Coronary artery (tissue), 2 donors: ENCODE results near the gene DVL1.

Experiments
- DNase-seq: peaks from one replicate; pipeline ENCODE4 v3.0.0-alpha.2; 2017; ENCODE audit warnings: low spot score
- H3K27ac ChIP-seq, 2 donors: fragments of 200-600 bp; sonication (generic); one replicate each; pipeline ENCODE4 v1.5.1; 2016 to 2019
- H3K4me3 ChIP-seq: fragments of 200-600 bp; sonication (generic); 2 replicates; pipeline ENCODE4 v1.5.1; 2016; ENCODE audit warnings: mild to moderate bottlenecking, moderate library complexity
- TF ChIP-seq, protein P1 (sequence below): fragments of 200-600 bp; sonication (generic); IDR thresholded peaks from one replicate; pipeline ENCODE4 v1.5.1; 2019; ENCODE audit warnings: antibody characterized with exemption

Gene DVL1

DNA sequence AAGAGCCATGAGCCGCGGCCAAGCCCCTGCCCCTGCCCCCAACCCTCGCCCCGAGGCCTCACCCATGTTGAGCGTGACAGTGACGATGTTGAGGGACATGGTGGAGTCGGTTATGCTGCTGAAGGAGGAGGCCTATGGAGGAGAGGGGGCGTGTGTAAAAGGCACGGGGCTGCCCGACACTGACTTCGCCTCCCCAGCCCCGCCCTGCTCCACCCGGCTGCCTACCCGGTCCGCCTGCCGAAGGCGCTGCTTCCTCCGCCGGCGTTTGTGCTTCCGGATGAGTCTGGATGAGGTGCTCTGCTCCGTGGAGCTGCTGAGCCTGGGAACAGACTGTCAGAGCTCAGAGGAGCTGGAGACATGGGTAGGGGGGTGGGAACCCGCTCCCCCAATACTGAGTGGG is 9.0 kb downstream of the DVL1 start:
- TF ChIP-seq, protein P1, sequence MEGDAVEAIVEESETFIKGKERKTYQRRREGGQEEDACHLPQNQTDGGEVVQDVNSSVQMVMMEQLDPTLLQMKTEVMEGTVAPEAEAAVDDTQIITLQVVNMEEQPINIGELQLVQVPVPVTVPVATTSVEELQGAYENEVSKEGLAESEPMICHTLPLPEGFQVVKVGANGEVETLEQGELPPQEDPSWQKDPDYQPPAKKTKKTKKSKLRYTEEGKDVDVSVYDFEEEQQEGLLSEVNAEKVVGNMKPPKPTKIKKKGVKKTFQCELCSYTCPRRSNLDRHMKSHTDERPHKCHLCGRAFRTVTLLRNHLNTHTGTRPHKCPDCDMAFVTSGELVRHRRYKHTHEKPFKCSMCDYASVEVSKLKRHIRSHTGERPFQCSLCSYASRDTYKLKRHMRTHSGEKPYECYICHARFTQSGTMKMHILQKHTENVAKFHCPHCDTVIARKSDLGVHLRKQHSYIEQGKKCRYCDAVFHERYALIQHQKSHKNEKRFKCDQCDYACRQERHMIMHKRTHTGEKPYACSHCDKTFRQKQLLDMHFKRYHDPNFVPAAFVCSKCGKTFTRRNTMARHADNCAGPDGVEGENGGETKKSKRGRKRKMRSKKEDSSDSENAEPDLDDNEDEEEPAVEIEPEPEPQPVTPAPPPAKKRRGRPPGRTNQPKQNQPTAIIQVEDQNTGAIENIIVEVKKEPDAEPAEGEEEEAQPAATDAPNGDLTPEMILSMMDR, result no peak
- no peak for DNase-seq
- H3K4me3 ChIP-seq, result no peak overlapping the region
- no peak overlapping the region for H3K27ac ChIP-seq

DNA sequence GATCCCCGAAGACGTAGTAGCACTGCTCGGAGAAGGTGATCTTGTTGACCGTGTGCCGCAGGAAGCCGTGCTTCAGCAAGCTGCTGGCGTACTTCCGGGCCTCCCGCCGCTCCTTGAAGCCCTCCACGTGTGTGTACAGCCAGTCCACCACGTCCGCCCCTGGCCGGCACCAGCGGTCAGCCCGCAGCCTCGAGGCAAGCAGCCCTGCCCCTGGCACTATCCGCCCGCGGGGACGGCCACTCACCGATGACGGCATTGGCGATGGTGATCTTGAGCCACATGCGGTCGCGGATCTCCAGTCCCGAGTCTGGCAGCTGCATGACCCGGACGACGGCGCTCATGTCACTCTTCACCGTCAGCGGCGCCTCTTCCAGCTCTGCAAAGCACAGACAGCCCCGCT is 10.9 kb downstream of the DVL1 start:
- TF ChIP-seq, protein P1, result no peak
- DNase-seq, result no peak
- Histone ChIP-seq H3K27ac (no peak overlapping the region), H3K4me3 (no peak overlapping the region)

DNA sequence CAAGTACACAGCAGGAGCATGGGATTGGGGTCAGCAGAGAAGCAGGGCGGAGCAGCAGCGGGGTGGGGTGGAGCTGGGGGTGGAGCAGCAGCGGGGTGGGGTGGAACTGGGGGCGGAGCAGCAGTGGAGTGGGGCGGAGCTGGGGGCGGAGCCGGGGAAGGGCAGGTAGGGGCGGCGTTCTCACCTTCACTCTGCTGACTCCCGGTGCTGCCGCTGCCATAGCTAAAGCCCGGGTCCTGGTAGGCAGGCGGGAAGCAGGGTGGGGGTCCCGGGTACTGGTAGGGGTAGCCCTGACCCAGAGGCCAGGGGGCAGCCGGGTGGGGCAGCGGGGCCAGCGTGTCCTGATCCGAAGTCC is 11.4 kb downstream of the DVL1 start:
- H3K4me3 ChIP-seq, result no peak overlapping the region
- no peak for DNase-seq
- no peak overlapping the region for H3K27ac ChIP-seq
- TF ChIP-seq, protein P1, result no peak

DNA sequence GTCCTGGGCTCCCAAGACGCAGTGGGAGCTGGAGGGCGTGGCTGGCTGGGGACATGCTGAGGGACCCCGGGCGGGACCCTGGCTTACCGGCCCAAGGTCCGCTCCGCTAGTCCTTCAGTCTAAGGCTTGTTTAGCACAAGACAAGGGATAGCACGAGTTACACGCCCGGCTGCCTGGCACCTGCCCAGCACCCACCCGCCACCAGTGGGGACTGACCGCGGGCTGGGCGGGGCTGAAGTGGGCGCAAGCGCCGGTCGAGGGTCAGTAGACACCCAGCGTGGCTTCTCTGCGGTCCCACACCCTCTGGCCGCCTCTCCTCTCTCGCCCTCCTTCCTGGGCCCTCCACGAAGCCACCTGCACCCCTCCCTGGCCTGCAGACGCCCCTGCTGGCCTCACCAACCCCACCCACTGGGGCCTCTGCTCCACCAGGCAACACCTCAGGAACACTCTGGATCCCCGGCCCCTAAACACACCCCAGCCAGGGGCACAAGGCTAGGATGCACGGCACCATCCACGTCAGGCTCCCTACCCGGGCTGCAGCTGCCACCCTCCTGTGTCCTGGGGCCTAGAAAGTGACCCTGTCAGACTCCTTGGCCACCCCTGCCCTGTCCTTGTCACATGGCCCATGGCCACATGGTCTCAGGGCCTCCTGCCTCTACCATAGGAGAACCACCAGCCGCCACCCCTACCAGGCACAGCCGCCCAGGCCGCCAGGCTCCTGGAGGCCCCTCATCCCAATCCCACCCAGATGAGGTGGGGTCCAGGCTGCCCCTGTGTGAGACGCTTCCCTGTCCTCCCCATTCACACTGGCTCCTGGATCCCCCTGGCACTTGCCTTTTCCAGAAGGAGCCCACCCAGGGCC is 12.1 kb downstream of the DVL1 start:
- no peak for DNase-seq

DNA sequence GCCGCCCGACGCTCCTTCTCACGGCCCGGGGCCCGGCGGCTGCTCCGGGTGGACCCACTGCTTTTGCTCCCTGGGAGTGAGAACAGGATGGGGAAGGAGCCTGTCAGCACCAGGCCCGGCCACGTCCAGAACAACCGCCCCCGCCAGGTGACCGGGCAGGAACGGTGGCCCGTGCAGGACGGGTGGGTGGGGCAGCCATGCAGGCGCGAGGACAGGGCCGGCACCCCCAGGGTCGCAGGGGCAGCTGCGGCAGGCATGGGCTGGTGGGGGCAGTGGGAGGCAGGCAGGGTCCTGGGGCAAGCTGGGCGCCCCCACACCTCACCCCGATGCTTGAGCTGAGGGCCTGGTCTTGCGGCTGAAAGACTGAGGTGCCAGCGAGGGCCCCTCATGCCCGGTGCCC is 12.8 kb downstream of the DVL1 start:
- TF ChIP-seq, protein P1, result no peak
- Histone ChIP-seq H3K4me3 (no peak overlapping the region), H3K27ac (no peak overlapping the region)
- no peak for DNase-seq

More for the DNA sequence above, 12.1 kb downstream of the DVL1 start:
- Histone ChIP-seq H3K27ac (no peak overlapping the region), H3K4me3 (no peak overlapping the region)
- TF ChIP-seq, protein P1, result no peak

DNA sequence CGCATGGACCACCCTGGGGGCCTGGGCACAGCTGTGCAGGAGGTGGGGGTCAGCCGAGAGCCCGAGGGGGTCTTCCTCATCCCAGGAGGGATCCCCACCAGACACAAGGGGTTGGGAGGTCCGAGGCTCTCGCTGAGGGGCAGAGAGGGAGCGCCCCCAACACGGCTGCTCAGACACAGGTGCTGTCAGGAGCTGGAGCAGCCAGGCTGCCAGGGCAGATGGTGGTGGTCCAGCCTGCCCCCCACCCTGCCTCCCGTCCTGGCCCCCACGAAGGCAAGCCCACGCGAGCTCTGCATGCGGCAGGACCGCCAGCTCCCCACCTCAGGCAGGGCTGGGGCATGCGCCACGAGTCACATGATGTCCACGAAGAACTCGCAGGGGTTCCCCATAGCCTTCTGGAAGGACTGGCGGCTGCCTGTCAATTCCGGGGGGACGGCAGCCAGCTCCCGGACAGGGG is 13.4 kb downstream of the DVL1 start:
- DNase-seq, result no peak
- Histone ChIP-seq H3K27ac (no peak overlapping the region), H3K4me3 (no peak overlapping the region)
- TF ChIP-seq, protein P1, result no peak

DNA sequence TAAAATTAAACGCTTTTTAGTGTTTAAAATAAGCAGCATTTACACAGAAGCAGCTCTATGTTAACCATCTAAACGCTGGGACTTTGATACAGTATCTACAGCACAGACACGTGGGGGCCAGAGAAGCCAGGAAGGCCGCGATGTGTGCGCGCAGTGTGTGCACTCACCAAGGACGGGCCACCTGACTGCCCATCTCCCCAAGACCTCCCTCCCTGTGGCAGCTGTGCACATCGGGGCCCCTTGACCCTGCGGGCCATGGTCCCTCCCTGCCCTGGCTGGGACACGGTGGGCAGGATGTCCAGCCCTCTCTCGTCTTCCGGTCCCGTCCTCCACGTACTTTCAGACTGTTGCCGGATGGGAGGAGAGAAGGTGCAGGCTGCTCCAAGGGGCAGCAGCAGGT is 13.9 kb downstream of the DVL1 start:
- no peak overlapping the region for H3K27ac ChIP-seq
- TF ChIP-seq, protein P1, result no peak
- DNase-seq, result no peak
- no peak overlapping the region for H3K4me3 ChIP-seq
